Measurements from ENCODE around the gene SIK3. TPM values are rescaled to one million over a fixed set of nuclear protein-coding genes. Genes with fewer than 3 reads are reported as not detected.

The SIK3 gene
- total and polyA plus RNA-seq, 12 donors, result 11.7 to 176 (median 25.2) TPM

GRCh38 chr11:117039270-117039669 is 59.0 kb downstream of the SIK3 start:
- Histone ChIP-seq H3K4me1 (replicated peaks in 1 of 2) (peaks cover 17 to 56% of the 10 kb centered on the region in 2 donors), H3K9me3 (replicated peaks in 1 of 3) (no peaks in the 10 kb centered on the region), H3K4me3 (no peak overlapping the region), H3K27me3 (no peaks in the 10 kb centered on the region), H3K27ac (no peak overlapping the region), H3K36me3 (replicated peaks in 1 of 2) (no peaks in the 10 kb centered on the region)
- intact Hi-C loops (cut with DNase I), result loop anchor here in 1 of 2 donors (10.0 kb wide), 1 partner anchor 56 kb away; the partner anchor contains the start of gene SIK3
- no peak for TF ChIP-seq POLR2A (IDR thresholded peaks at IDR 0.05)
- TF ChIP-seq CTCF (IDR thresholded peaks at IDR 0.05), result no peak
- 97 to 99% (median 98%) methylated on average over 3 of the region's 3 CpGs for WGBS, 4 donors
- DNase-seq, result no peak

DNA sequence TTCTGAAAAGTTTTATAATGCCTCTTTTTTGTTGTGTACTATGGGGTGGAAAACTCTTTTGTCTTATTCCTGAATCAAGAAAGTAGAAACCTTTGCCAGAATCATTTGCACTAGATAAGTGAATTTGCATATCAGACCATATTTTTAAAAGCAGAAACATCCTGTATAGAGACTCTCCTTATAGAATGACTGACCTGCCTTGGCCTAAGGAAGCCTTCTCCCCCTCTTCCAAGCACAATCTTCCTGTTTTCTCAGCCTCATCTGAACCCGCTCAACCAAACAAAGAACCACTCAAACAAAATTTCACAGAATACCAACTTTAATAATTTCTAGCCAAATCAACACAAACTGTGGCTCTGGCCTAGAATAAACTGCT is 60.3 kb downstream of the SIK3 start:
- Histone ChIP-seq H3K27ac (peak overlapping the region in 1 of 5 donors; percentile 64), H3K4me1 (replicated peaks in 1 of 2) (peaks cover 17 to 44% of the 10 kb centered on the region in 2 donors), H3K27me3 (no peaks in the 10 kb centered on the region), H3K9me3 (replicated peaks in 1 of 3) (no peaks in the 10 kb centered on the region), H3K36me3 (replicated peaks in 1 of 2) (no peaks in the 10 kb centered on the region), H3K4me3 (no peak overlapping the region)
- 80 to 87% (median 84%) methylated on average over 1 of the region's 1 CpG for WGBS, 4 donors
- TF ChIP-seq POLR2A (IDR thresholded peaks at IDR 0.05) (no peak), CTCF (IDR thresholded peaks at IDR 0.05) (no peak)
- intact Hi-C loops (cut with DNase I), result loop anchor here in 1 of 2 donors (10.0 kb wide), 1 partner anchor 57 kb away; the partner anchor contains the start of gene SIK3
- DNase-seq, result no peak

DNA sequence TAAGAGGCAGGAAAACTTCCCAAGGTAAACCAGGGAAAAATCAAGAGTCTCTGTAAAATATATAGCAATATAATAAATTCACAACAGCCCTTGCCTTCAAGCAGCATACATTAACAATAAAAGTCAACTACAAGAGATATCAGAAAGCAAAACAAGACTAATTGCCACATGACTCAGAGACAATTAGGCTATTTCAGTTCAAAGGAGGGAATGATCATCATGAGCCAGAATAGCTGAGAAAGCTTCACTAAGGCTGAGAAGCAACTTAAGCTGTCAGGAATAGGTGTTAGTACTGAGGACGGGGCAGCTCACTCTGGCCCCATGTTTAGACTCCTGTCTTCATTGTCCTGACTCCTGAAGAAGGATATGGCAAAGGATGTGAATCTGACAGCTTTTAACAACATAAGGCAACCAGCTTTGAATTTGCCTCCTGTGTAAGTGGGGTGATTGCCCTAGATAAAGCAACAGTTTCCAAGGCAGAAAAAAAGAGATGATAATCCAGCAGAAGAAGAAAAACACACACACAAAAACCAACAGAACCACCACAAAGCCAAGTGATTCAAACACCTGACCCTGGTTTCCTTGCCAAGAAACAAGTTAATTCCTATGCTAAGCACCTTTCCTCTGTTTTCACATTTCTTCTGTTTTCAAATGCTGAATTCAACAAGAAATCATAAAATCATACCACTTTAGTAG is 60.8 kb downstream of the SIK3 start:
- Histone ChIP-seq H3K4me3 (no peak overlapping the region), H3K27ac (peak overlapping the region in 3 of 5 donors; percentile 35 to 64 (median 53)), H3K9me3 (replicated peaks in 1 of 3) (no peaks in the 10 kb centered on the region), H3K36me3 (replicated peaks in 1 of 2) (no peaks in the 10 kb centered on the region), H3K4me1 (replicated peaks in 1 of 2) (peaks cover 17 to 39% of the 10 kb centered on the region in 2 donors), H3K27me3 (no peaks in the 10 kb centered on the region)
- no peak for DNase-seq
- TF ChIP-seq CTCF (IDR thresholded peaks at IDR 0.05) (no peak), POLR2A (IDR thresholded peaks at IDR 0.05) (no peak)
- intact Hi-C loops (cut with DNase I), result loop anchor here in 1 of 2 donors (10.0 kb wide), 1 partner anchor 57 kb away; the partner anchor contains the start of gene SIK3
- WGBS, 4 donors, result 41 to 57% (median 47%) methylated on average over 1 of the region's 1 CpG

DNA sequence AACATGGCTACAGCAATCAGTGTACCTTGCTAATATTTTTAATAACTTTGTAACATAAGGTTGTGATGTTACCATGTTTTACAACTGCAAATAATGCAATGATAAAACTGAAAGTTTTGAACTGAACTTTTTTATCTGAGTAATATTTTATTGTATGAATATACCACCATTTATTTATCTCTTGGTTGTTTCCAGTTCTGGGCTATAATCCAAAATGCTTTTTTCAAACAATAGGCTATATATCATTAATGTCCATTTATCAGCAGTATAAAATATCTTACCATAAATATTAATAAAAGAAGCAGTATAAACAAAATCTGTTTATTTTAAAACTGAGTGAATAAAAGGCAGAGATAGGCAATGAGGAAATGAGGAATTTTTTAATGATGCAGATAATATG is 63.3 kb downstream of the SIK3 start:
- DNase-seq, result no peak
- H3K9me3 ChIP-seq (replicated peaks in 1 of 3), result no peaks in the 10 kb centered on the region
- no peaks in the 10 kb centered on the region for H3K36me3 ChIP-seq (replicated peaks in 1 of 2)
- H3K4me3 ChIP-seq, result no peak overlapping the region
- intact Hi-C loops (cut with DNase I), result loop anchor here in 1 of 2 donors (10.0 kb wide), 1 partner anchor 60 kb away; the partner anchor contains the start of gene SIK3
- H3K27ac ChIP-seq, result no peak overlapping the region
- H3K4me1 ChIP-seq (replicated peaks in 1 of 2), result peaks cover 17 to 40% of the 10 kb centered on the region in 2 donors
- TF ChIP-seq CTCF (IDR thresholded peaks at IDR 0.05) (no peak), POLR2A (IDR thresholded peaks at IDR 0.05) (no peak)
- H3K27me3 ChIP-seq, result no peaks in the 10 kb centered on the region

Data from adrenal gland (tissue), 12 donors.